Measurements from ENCODE around the gene RAP1GAP2.

DNA sequence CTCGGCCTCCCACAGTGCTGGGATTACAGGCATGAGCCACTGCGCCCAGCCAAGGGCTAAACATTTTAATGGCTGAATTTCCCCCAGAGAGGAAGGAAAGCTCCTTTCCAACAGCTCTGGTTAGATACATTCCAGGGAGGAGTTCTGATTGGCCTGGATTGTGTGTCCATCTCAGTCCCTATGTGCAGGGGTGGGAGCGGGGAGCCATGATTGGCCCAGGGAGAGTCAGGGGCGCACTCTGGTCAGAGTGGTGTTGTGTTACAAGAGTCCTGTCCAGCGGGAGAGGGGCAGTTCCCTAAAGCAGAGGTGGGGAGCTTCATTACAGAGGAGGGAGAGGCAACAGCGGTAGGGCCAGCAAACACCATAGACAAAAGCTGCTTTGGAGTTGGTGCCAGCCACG is 75.0 kb downstream of the RAP1GAP2 start:
- TF ChIP-seq CTCF (IDR thresholded peaks at IDR 0.05; ENCODE audit: borderline replicate concordance, extremely low read depth, low read length, poor library complexity, severe bottlenecking), result no peak
- no peak for TF ChIP-seq EZH2 (IDR thresholded peaks at IDR 0.05; ENCODE audit: borderline replicate concordance, low read depth, low read length, severe bottlenecking)

All from DND-41 (cell line).